H9 (cell line): ENCODE measurements around the gene NXNL2. TPM values are rescaled to one million over a fixed set of nuclear protein-coding genes. Genes with fewer than 3 reads are reported as not detected.

Source experiments
- DNase-seq: peaks from one replicate; pipeline ENCODE4 v3.0.0-alpha.2; 2017
- H2AFZ ChIP-seq: one replicate; pipeline ENCODE4 v1.6.1; 2013; ENCODE audit warnings: mild to moderate bottlenecking, low read length, control low read depth, moderate library complexity
- H2AK5ac ChIP-seq: 2 replicates; pipeline ENCODE4 v1.6.1; 2013; ENCODE audit warnings: low read length, control low read depth, mixed read lengths; ENCODE audit not compliant: insufficient read length
- H2BK120ac ChIP-seq: one replicate; pipeline ENCODE4 v1.6.1; 2013; ENCODE audit warnings: low read depth, mild to moderate bottlenecking, low read length, control low read depth, inconsistent platforms; ENCODE audit not compliant: poor library complexity, severe bottlenecking
- H2BK12ac ChIP-seq: 2 replicates; pipeline ENCODE4 v1.6.1; 2013; ENCODE audit warnings: low read length, control low read depth, mixed read lengths, low read depth; ENCODE audit not compliant: insufficient read length
- H2BK15ac ChIP-seq: 2 replicates; pipeline ENCODE4 v1.6.1; 2013; ENCODE audit warnings: low read depth, low read length, control low read depth
- H2BK20ac ChIP-seq: one replicate; pipeline ENCODE4 v1.6.1; 2013; ENCODE audit warnings: low read depth, mild to moderate bottlenecking, low read length, control low read depth, inconsistent platforms; ENCODE audit not compliant: poor library complexity, severe bottlenecking
- H2BK5ac ChIP-seq: 2 replicates; pipeline ENCODE4 v1.6.1; 2013; ENCODE audit warnings: low read length, control low read depth, mixed read lengths; ENCODE audit not compliant: insufficient read length
- H3K14ac ChIP-seq: 2 replicates; pipeline ENCODE4 v1.6.1; 2013; ENCODE audit warnings: low read length, control low read depth; ENCODE audit not compliant: insufficient read depth
- H3K18ac ChIP-seq: 2 replicates; pipeline ENCODE4 v1.6.1; 2013; ENCODE audit warnings: low read depth, mild to moderate bottlenecking, mixed read lengths, low read length, control low read depth; ENCODE audit not compliant: insufficient read length
- H3K23ac ChIP-seq: 2 replicates; pipeline ENCODE4 v1.6.1; 2013; ENCODE audit warnings: low read length, control low read depth, mixed read lengths, low read depth; ENCODE audit not compliant: insufficient read length
- H3K23me2 ChIP-seq: 2 replicates; pipeline ENCODE4 v1.6.1; 2013; ENCODE audit warnings: low read depth, mild to moderate bottlenecking, mixed read lengths, low read length, control low read depth; ENCODE audit not compliant: insufficient read length, poor library complexity, severe bottlenecking
- H3K27ac ChIP-seq: 2 replicates; pipeline ENCODE4 v1.5.1; 2013; ENCODE audit warnings: low read length, control low read depth, mixed read lengths, low read depth; ENCODE audit not compliant: insufficient read length
- H3K27me3 ChIP-seq: 2 replicates; pipeline ENCODE4 v1.6.1; 2013; ENCODE audit warnings: low read length, control low read depth, inconsistent platforms; ENCODE audit not compliant: insufficient read depth
- H3K4ac ChIP-seq: 2 replicates; pipeline ENCODE4 v1.6.1; 2013; ENCODE audit warnings: low read depth, mild to moderate bottlenecking, control low read depth, inconsistent platforms, low read length, moderate library complexity
- H3K4me1 ChIP-seq: 2 replicates; pipeline ENCODE4 v1.6.1; 2013; ENCODE audit warnings: low read length, control low read depth, inconsistent platforms; ENCODE audit not compliant: insufficient read depth
- H3K4me2 ChIP-seq: 2 replicates; pipeline ENCODE4 v1.6.1; 2013; ENCODE audit warnings: low read length, control low read depth, mixed read lengths; ENCODE audit not compliant: insufficient read length, insufficient read depth
- H3K56ac ChIP-seq: 2 replicates; pipeline ENCODE4 v1.6.1; 2013; ENCODE audit warnings: low read depth, mild to moderate bottlenecking, mixed read lengths, low read length, control low read depth; ENCODE audit not compliant: insufficient read length
- H3K79me1 ChIP-seq: 2 replicates; pipeline ENCODE4 v1.6.1; 2013; ENCODE audit warnings: low read depth, mild to moderate bottlenecking, moderate library complexity, low read length, control low read depth, inconsistent platforms; ENCODE audit not compliant: insufficient read depth, poor library complexity, severe bottlenecking
- H3K79me2 ChIP-seq: 2 replicates; pipeline ENCODE4 v1.6.1; 2013; ENCODE audit warnings: low read length, control low read depth, inconsistent platforms; ENCODE audit not compliant: insufficient read depth
- H3K9ac ChIP-seq: 2 replicates; pipeline ENCODE4 v1.6.1; 2013; ENCODE audit warnings: low read length, control low read depth, mixed read lengths; ENCODE audit not compliant: insufficient read length; ENCODE audit errors: extremely low read depth
- H3K9me3 ChIP-seq: one replicate; pipeline ENCODE4 v1.6.1; 2013; ENCODE audit warnings: low read depth, low read length, inconsistent platforms; ENCODE audit not compliant: control insufficient read depth
- H3T11ph ChIP-seq: one replicate; pipeline ENCODE4 v1.6.1; 2013; ENCODE audit warnings: mild to moderate bottlenecking, low read length, control low read depth, inconsistent platforms
- H4K20me1 ChIP-seq: one replicate; pipeline ENCODE4 v1.6.1; 2013; ENCODE audit not compliant: control insufficient read depth, insufficient read length, insufficient read depth
- H4K5ac ChIP-seq: 2 replicates; pipeline ENCODE4 v1.6.1; 2013; ENCODE audit warnings: low read depth, mild to moderate bottlenecking, mixed read lengths, low read length, control low read depth; ENCODE audit not compliant: insufficient read length
- H4K8ac ChIP-seq: replicated peaks from 2 replicates; pipeline ENCODE4 v1.6.1; 2013; ENCODE audit warnings: low read length, control low read depth, mixed read lengths, low read depth; ENCODE audit not compliant: insufficient read length
- H4K91ac ChIP-seq: 2 replicates; pipeline ENCODE4 v1.6.1; 2013; ENCODE audit warnings: low read depth, mild to moderate bottlenecking, moderate library complexity, mixed read lengths, low read length, control low read depth; ENCODE audit not compliant: insufficient read length
- H3K27ac Mint-ChIP-seq, 3 experiments: 2 replicates in 2 of 3; 3 replicates in 1 of 3; pipeline ENCODE4 v1.8.0; 2020 to 2021; ENCODE audit warnings: mixed read lengths in 3 of 3, mild to moderate bottlenecking in 1 of 3, moderate library complexity in 1 of 3
- H3K27me3 Mint-ChIP-seq: 2 replicates; pipeline ENCODE4 v1.8.0; 2021; ENCODE audit warnings: low read depth, mild to moderate bottlenecking, moderate library complexity, mixed read lengths
- H3K36me3 Mint-ChIP-seq, 3 experiments: 2 replicates in 2 of 3; 3 replicates in 1 of 3; pipeline ENCODE4 v1.8.0; 2020 to 2021; ENCODE audit warnings: low read depth in 3 of 3, mixed read lengths in 3 of 3; ENCODE audit not compliant: insufficient read depth in 1 of 3
- H3K4me1 Mint-ChIP-seq, 2 experiments: 2 replicates each; pipeline ENCODE4 v1.8.0; 2020; ENCODE audit warnings: mixed read lengths in 2 of 2
- H3K4me3 Mint-ChIP-seq, 2 experiments: 2 replicates in 1 of 2; 3 replicates in 1 of 2; pipeline ENCODE4 v1.8.0; 2020 to 2021; ENCODE audit warnings: mild to moderate bottlenecking in 2 of 2, mixed read lengths in 2 of 2, moderate library complexity in 1 of 2
- H3K9me3 Mint-ChIP-seq, 2 experiments: 2 replicates in 1 of 2; 3 replicates in 1 of 2; pipeline ENCODE4 v1.8.0; 2020; ENCODE audit warnings: mild to moderate bottlenecking in 2 of 2, mixed read lengths in 2 of 2, moderate library complexity in 1 of 2
- CTCF ChIP-seq: fragments of 200-600 bp; sonication (generic); conservative IDR thresholded peaks from 3 replicates; pipeline ENCODE4 v1.8.0; 2021; ENCODE audit warnings: antibody characterized with exemption, mild to moderate bottlenecking
- WGBS: extraction: QIAGEN DNeasy Blood & Tissue Kit; methylation state at CpG from one replicate; pipeline ENCODE4 v1.1.7; 2013; ENCODE audit warnings: missing lambda C conversion rate, low lambda C conversion rate, mixed read lengths; ENCODE audit not compliant: insufficient read length; ENCODE audit errors: extremely low coverage; 5-methylcytosine and 5-hydroxymethylcytosine counted together
- total RNA-seq: library from RNA; stranded (reverse); gene quantifications from 2 replicates; pipeline ENCODE4 v1.2.1, GENCODE V29; 2021

NXNL2 gene
- total RNA-seq, 1 experiment from 2014 or later = 0.57 TPM

GRCh38 chr9:88533951-88534455, 975 bp upstream of the NXNL2 start:
- peak overlapping the region; percentile 52 for H3K14ac ChIP-seq
- no peak overlapping the region for H3K56ac ChIP-seq
- no peak overlapping the region for H3T11ph ChIP-seq
- Mint-ChIP-seq H3K4me1 (peaks cover 27 to 37% of the 10 kb centered on the region in 2 experiments), H3K9me3 (peaks cover 0 to 2% of the 10 kb centered on the region in 2 experiments; a peak in 1 of 5 replicates), H3K36me3 (no peaks in the 10 kb centered on the region; a peak in 1 of 7 replicates), H3K27ac (peak overlapping the region in 1 of 3 experiments; percentile 44; a peak in 2 of 7 replicates), H3K27me3 (peaks cover 39% of the 10 kb centered on the region), H3K4me3 (peak overlapping the region; percentile 66 to 84)
- H4K91ac ChIP-seq = no peak overlapping the region
- H3K27me3 ChIP-seq = no peaks in the 10 kb centered on the region
- H3K79me1 ChIP-seq = no peaks in the 10 kb centered on the region
- H3K27ac ChIP-seq = no peak overlapping the region
- no peaks in the 10 kb centered on the region for H3K9me3 ChIP-seq
- no peak overlapping the region for H2AFZ ChIP-seq
- H4K20me1 ChIP-seq = no peaks in the 10 kb centered on the region
- no peak for TF ChIP-seq CTCF
- peaks cover 8% of the 10 kb centered on the region; the same call in 1 of the 2 replicates for H3K4me1 ChIP-seq
- H3K79me2 ChIP-seq = no peaks in the 10 kb centered on the region
- peak overlapping the region; percentile 15 for H3K18ac ChIP-seq
- H3K23me2 ChIP-seq = peaks cover 14% of the 10 kb centered on the region
- no peak overlapping the region for H4K8ac ChIP-seq
- no peak overlapping the region for H3K9ac ChIP-seq
- H2BK120ac ChIP-seq = no peak overlapping the region
- H2BK12ac ChIP-seq = no peak overlapping the region
- DNase-seq = peak; percentile 68
- no peak overlapping the region for H2AK5ac ChIP-seq
- H2BK20ac ChIP-seq = no peak overlapping the region
- no peak overlapping the region for H2BK15ac ChIP-seq
- no peak overlapping the region for H4K5ac ChIP-seq
- no CpG with 5 or more reads among the region's 41 CpGs for WGBS
- H3K4ac ChIP-seq = no peak overlapping the region
- no peak overlapping the region for H2BK5ac ChIP-seq
- no peak overlapping the region for H3K23ac ChIP-seq
- peak overlapping the region; percentile 80 for H3K4me2 ChIP-seq
